GM23248 (cell line): ENCODE results near the gene COX17.

Experiments
- EZH2 ChIP-seq: fragments of 200-600 bp; sonication (generic); IDR thresholded peaks from 2 replicates; pipeline ENCODE4 v1.6.1; 2018; ENCODE audit warnings: antibody characterized with exemption, mild to moderate bottlenecking; ENCODE audit not compliant: insufficient read depth, poor library complexity, severe bottlenecking
- EZH2phosphoT487 ChIP-seq: fragments of 200-600 bp; sonication (generic); IDR thresholded peaks from 2 replicates; pipeline ENCODE4 v1.6.1; 2018; ENCODE audit warnings: antibody characterized with exemption, moderate library complexity, mild to moderate bottlenecking, low read depth; ENCODE audit not compliant: insufficient read depth

DNA sequence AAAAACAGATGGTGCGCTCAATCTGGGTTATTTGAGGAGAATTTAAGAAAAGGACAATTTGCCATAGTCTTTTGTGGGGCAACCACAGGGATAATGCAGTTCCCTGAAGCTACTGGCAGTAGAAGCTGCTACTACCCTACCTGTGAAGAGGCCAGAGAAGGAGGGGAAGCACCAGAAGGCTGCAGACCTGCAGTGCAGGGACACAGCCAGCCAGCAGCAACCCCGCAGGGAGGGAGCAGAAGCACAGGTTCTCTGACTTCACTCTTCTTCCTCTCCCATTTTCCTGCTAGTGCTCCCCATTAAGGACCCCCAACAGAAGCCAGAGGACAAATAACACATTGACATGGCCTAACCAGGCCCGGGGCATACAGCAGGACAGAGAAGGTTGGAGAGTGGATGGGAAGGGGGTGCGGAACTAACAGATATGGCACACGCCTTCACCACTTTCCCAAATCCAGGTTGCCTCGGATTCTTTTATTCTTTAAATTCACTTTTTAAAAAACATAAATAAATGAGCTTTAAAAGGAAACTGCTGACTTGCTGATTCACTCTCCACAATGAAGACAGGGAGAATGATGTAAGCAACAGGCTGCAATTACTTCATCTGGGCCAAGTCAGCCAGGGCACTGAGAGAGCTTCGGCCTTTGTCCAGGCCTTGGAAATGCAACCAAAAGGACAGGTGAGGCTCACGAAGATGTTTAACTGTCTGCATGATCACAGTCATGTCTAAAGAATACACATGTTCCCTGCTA is 46.9 kb downstream of the COX17 start:
- TF ChIP-seq EZH2, result no peak
- no peak for TF ChIP-seq EZH2phosphoT487
